Measurements from ENCODE around the gene CKMT2. TPM values are rescaled to one million over a fixed set of nuclear protein-coding genes. Genes with fewer than 3 reads are reported as not detected.

Gene CKMT2
- total RNA-seq, 2 donors from 2014 or later: not detected

GRCh38 chr5:81230416-81230815 is 2.7 kb upstream of the CKMT2 start:
- H3K4me3 Mint-ChIP-seq: no peak overlapping the region
- H3K9me3 Mint-ChIP-seq: no peaks in the 10 kb centered on the region
- ATAC-seq (no peak), DNase-seq (ENCODE audit: low spot score) (no peak)
- peaks cover 4 to 7% of the 10 kb centered on the region in 2 donors for H3K4me1 Mint-ChIP-seq (ENCODE audit: low read depth in 2 of 2)
- H3K27me3 Mint-ChIP-seq: peaks cover 0 to 2% of the 10 kb centered on the region in 2 donors
- no peaks in the 10 kb centered on the region for H3K36me3 Mint-ChIP-seq
- H3K27ac Mint-ChIP-seq: no peak overlapping the region

GRCh38 chr5:81232464-81233079 is 550 bp upstream of the CKMT2 start:
- Mint-ChIP-seq H3K27me3 (peaks cover 0 to 2% of the 10 kb centered on the region in 2 donors), H3K4me1 (ENCODE audit: low read depth in 2 of 2) (peaks cover 4 to 7% of the 10 kb centered on the region in 2 donors), H3K4me3 (no peak overlapping the region), H3K27ac (no peak overlapping the region), H3K36me3 (no peaks in the 10 kb centered on the region), H3K9me3 (no peaks in the 10 kb centered on the region)
- ATAC-seq (peak in 1 of 2 donors; percentile 28), DNase-seq (ENCODE audit: low spot score) (no peak)

DNA sequence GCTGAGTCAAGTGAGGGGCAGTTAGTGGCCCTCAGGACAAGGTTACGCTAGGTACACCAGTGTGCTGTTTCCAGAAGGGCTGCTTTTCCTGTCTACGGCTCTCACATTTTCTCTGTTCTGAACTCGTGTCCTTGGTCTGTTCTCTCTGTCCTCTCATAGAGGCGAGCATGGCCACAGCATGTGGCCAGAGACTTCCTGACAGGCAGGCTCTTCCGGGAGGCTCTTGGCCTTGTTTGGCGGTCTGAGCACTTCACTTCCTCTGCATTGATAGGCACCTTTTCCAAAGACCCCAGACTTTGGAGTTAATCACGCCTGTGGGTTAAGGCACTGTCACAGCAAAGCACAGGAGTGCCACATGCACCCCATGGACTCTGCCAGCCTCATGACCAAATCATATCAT is 1.2 kb downstream of the CKMT2 start:
- no peak for DNase-seq (ENCODE audit: low spot score)
- H3K27me3 Mint-ChIP-seq: peaks cover 0 to 2% of the 10 kb centered on the region in 2 donors
- no peak for ATAC-seq
- no peaks in the 10 kb centered on the region for H3K36me3 Mint-ChIP-seq
- peaks cover 4 to 7% of the 10 kb centered on the region in 2 donors for H3K4me1 Mint-ChIP-seq (ENCODE audit: low read depth in 2 of 2)
- H3K9me3 Mint-ChIP-seq: no peaks in the 10 kb centered on the region
- no peak overlapping the region for H3K27ac Mint-ChIP-seq
- no peak overlapping the region for H3K4me3 Mint-ChIP-seq

- H3K9me3 Mint-ChIP-seq: no peaks in the 10 kb centered on the region
- no peak overlapping the region for H3K27ac Mint-ChIP-seq
- DNase-seq (ENCODE audit: low spot score) (no peak), ATAC-seq (no peak)
- no peaks in the 10 kb centered on the region for H3K36me3 Mint-ChIP-seq
- peaks cover 0 to 2% of the 10 kb centered on the region in 2 donors for H3K27me3 Mint-ChIP-seq
- no peak overlapping the region for H3K4me3 Mint-ChIP-seq
- peaks cover 4 to 7% of the 10 kb centered on the region in 2 donors for H3K4me1 Mint-ChIP-seq (ENCODE audit: low read depth in 2 of 2)
Measured at GRCh38 chr5:81234801-81235200, 1.7 kb downstream of the CKMT2 start.

GRCh38 chr5:81235287-81236072 is 2.4 kb downstream of the CKMT2 start:
- Mint-ChIP-seq H3K36me3 (no peaks in the 10 kb centered on the region), H3K4me1 (ENCODE audit: low read depth in 2 of 2) (peaks cover under 1 to 4% of the 10 kb centered on the region in 2 donors), H3K27me3 (no peaks in the 10 kb centered on the region), H3K27ac (no peak overlapping the region), H3K4me3 (no peak overlapping the region), H3K9me3 (no peaks in the 10 kb centered on the region)
- no peak for DNase-seq (ENCODE audit: low spot score)
- ATAC-seq: no peak

DNA sequence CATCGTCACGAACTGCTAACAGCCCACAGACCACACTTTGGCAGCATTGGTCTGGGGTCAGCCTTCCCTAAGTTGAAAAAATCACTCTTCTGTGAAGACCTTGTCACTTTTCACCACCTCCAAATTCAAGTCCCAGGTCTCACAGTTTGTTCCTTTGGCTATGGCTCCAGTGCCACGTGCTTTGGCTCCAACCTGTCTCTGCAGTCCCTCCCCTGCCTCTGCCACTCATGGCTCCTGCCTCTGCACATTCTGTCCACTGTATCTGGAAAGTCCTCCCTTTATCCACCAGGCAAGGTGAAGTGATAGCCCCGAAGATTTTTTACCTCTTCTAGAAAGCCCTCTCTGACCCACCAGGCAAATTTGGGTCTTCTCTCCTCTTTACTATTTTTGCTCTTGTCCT is 5.3 kb downstream of the CKMT2 start:
- no peak for ATAC-seq
- Mint-ChIP-seq H3K27ac (no peak overlapping the region), H3K4me3 (no peak overlapping the region), H3K4me1 (ENCODE audit: low read depth in 2 of 2) (no peaks in the 10 kb centered on the region), H3K9me3 (no peaks in the 10 kb centered on the region), H3K27me3 (no peaks in the 10 kb centered on the region), H3K36me3 (no peaks in the 10 kb centered on the region)
- DNase-seq (ENCODE audit: low spot score): no peak

- H3K4me1 Mint-ChIP-seq (ENCODE audit: low read depth in 2 of 2): no peaks in the 10 kb centered on the region
- no peaks in the 10 kb centered on the region for H3K9me3 Mint-ChIP-seq
- H3K4me3 Mint-ChIP-seq: no peak overlapping the region
- ATAC-seq (no peak), DNase-seq (ENCODE audit: low spot score) (no peak)
- no peaks in the 10 kb centered on the region for H3K27me3 Mint-ChIP-seq
- H3K27ac Mint-ChIP-seq: no peak overlapping the region
- no peaks in the 10 kb centered on the region for H3K36me3 Mint-ChIP-seq
Measured at GRCh38 chr5:81239613-81240012, 6.5 kb downstream of the CKMT2 start.

DNA sequence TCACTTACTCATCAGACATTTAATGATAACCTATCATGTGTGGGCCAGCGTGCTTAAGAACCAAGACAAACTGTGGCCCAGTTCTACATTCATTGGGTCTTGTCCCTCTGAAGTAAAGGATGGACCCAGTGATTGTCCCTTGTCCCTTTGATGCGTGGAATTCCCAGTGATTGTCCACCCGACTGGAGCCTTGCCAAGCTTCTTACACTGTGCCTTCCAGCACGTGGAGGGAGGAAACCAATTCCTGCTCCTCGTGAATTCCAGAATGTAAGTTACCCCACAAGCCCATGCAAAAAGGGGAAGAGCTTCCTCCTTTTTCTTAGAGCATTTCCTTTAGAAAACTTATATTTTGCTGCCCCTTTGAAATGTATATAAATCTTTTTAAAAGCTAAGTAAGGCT is 7.9 kb downstream of the CKMT2 start:
- H3K36me3 Mint-ChIP-seq: no peaks in the 10 kb centered on the region
- no peaks in the 10 kb centered on the region for H3K27me3 Mint-ChIP-seq
- H3K9me3 Mint-ChIP-seq: no peaks in the 10 kb centered on the region
- H3K4me1 Mint-ChIP-seq (ENCODE audit: low read depth in 2 of 2): no peaks in the 10 kb centered on the region
- H3K27ac Mint-ChIP-seq: no peak overlapping the region
- DNase-seq (ENCODE audit: low spot score) (no peak), ATAC-seq (no peak)
- no peak overlapping the region for H3K4me3 Mint-ChIP-seq

DNA sequence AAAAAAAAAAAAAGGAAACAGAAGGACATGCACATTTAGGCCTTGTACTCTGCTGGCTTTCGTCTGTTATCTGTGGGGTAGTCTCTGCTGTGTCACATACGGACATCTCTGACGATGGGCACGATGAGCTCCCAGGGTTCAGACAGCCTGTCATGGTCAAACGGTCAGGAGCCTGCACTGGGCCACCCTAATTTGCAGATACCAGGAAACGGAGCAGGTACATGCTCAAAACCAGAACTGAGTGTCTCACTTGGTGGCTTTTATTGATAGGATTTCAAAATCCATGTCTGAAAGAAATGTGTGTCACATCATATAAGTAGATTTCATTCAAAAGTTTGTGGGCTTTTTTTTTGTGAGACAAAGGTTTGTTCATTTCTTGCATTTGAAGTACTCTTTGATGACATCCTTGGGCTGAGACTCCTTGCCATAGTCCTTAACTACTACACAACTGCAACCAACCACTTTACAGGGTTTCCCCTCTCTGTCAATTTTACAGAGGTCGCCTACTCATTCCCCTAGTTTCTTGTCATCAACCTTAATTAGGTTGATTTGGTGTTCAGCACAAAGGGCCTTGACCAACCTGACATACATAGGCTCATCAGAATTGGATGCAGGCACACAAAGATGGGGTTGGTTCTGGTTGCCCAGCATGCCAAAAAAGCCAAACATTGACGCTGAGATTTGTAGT is 9.0 kb downstream of the CKMT2 start:
- ATAC-seq: no peak
- Mint-ChIP-seq H3K27ac (no peak overlapping the region), H3K9me3 (no peaks in the 10 kb centered on the region), H3K4me3 (no peak overlapping the region), H3K4me1 (ENCODE audit: low read depth in 2 of 2) (no peaks in the 10 kb centered on the region), H3K36me3 (no peaks in the 10 kb centered on the region), H3K27me3 (no peaks in the 10 kb centered on the region)
- DNase-seq (ENCODE audit: low spot score): no peak

DNA sequence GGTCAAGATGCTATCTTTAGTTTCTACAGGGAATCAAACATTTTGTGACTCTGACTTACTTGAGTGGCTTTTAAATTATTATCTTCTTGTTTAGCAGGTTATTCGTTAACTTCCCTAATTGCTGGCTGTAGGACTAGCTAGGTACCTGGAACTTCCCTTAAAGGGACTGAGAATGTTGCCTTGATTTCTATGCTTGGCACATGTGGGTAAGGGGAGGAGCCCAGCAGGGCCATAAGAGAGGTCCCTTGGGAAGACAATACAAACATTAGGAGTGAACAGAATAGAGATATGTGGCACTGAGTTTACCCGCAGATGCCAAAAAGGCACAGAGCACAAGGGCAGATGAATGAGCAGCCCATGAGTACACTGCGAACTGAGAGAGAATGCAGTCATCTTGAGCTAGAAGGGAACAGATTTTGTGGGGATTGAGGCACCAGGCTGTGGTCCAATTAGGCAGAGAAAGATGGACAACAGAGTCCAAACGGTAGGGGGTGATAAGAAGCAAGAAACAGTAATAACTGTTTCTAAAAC is 9.8 kb downstream of the CKMT2 start:
- Mint-ChIP-seq H3K4me1 (ENCODE audit: low read depth in 2 of 2) (no peaks in the 10 kb centered on the region), H3K27me3 (no peaks in the 10 kb centered on the region), H3K27ac (no peak overlapping the region), H3K36me3 (no peaks in the 10 kb centered on the region), H3K9me3 (no peaks in the 10 kb centered on the region), H3K4me3 (no peak overlapping the region)
- ATAC-seq: no peak
- no peak for DNase-seq (ENCODE audit: low spot score)

DNA sequence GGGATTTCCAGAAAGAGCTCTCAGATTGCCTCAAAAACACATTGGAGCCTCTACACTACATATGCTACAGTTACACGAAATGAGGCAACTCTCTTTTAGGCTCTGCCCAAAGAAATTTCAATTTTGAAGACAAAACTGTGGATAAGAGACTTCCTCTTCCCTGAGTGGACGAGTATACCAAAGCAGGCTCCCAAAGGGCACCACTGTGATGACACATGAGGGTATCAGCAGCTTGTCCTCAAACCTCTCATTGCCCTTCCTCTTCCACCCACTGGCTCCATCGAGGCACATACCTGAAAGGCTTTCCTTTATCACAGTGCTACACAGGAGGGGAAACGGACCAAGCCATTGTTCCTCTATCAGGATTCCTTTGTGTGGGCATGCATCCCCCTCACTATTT is 11.3 kb downstream of the CKMT2 start:
- DNase-seq (ENCODE audit: low spot score) (no peak), ATAC-seq (no peak)
- H3K9me3 Mint-ChIP-seq: no peaks in the 10 kb centered on the region
- no peak overlapping the region for H3K4me3 Mint-ChIP-seq
- no peak overlapping the region for H3K27ac Mint-ChIP-seq
- H3K36me3 Mint-ChIP-seq: no peaks in the 10 kb centered on the region
- no peaks in the 10 kb centered on the region for H3K4me1 Mint-ChIP-seq (ENCODE audit: low read depth in 2 of 2)
- no peaks in the 10 kb centered on the region for H3K27me3 Mint-ChIP-seq

DNA sequence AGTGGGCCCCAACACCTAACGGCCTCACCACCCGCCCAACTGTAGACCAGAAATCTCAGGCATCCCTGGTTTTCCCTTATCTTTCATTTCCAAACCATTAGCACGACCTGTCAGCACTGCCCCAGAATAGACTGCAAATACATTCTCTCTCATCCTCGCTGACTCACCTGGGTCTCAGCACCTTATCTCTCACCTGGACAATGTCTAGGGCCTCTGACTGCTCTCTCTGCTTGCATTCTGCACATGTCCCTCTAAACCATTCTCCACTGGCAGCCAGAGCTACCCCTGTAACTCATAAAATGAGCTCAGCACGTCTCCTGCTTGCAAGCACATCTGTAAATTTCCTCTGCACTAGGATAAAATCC is 12.7 kb downstream of the CKMT2 start:
- no peak overlapping the region for H3K4me3 Mint-ChIP-seq
- H3K27ac Mint-ChIP-seq: no peak overlapping the region
- H3K27me3 Mint-ChIP-seq: no peaks in the 10 kb centered on the region
- H3K4me1 Mint-ChIP-seq (ENCODE audit: low read depth in 2 of 2): no peaks in the 10 kb centered on the region
- no peaks in the 10 kb centered on the region for H3K9me3 Mint-ChIP-seq
- ATAC-seq: no peak
- no peak for DNase-seq (ENCODE audit: low spot score)
- H3K36me3 Mint-ChIP-seq: no peaks in the 10 kb centered on the region

- Mint-ChIP-seq H3K27ac (no peak overlapping the region), H3K4me1 (ENCODE audit: low read depth in 2 of 2) (no peaks in the 10 kb centered on the region), H3K27me3 (no peaks in the 10 kb centered on the region), H3K9me3 (no peaks in the 10 kb centered on the region), H3K4me3 (no peak overlapping the region), H3K36me3 (no peaks in the 10 kb centered on the region)
- no peak for ATAC-seq
- no peak for DNase-seq (ENCODE audit: low spot score)
Measured at GRCh38 chr5:81246697-81247096, 13.6 kb downstream of the CKMT2 start.

GRCh38 chr5:81247441-81247972 is 14.4 kb downstream of the CKMT2 start:
- no peak for ATAC-seq
- Mint-ChIP-seq H3K9me3 (no peaks in the 10 kb centered on the region), H3K4me1 (ENCODE audit: low read depth in 2 of 2) (no peaks in the 10 kb centered on the region), H3K27me3 (no peaks in the 10 kb centered on the region), H3K27ac (no peak overlapping the region), H3K4me3 (no peak overlapping the region), H3K36me3 (no peaks in the 10 kb centered on the region)
- no peak for DNase-seq (ENCODE audit: low spot score)

Measured in natural killer cell treated with Interleukin-12 subunit alpha and Interleukin-12 subunit beta and Interleukin-15 and Interleukin-18, amount 100 ng/mL, for 72 hours (primary cell).